Measurements from ENCODE around the gene HIP1.

DNA sequence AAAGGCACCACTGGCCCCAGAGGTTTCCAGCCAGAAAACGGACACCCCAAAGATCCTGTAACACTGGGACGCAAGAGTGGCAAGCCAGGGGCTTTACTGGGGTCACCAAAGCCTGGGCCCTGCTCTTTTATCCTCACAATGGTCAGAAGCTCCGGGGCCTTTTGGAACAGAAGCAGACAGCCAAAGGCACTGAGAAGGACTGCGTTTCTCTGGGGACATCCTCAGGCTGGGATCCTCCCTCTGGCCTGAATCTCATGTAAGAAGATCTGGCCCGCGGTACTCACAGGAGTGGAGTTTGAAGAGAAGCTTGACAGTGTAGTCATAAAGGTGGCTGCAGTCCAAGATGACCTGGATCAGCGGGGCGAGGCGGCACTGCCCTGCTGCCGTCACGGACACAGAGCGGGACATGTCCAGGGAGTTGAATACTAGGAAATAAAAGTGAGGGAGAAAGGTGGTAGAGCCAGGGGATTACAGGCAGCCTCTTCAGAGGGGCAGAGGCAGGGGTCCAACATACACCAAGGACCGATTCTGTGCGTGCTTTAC is 165.2 kb downstream of the HIP1 start:
- TF ChIP-seq CTCF (conservative IDR thresholded peaks at IDR 0.05) (no peak), EZH2 (IDR thresholded peaks at IDR 0.05; ENCODE audit: low read depth) (no peak)

All from PC-9 (cell line).